SK-N-SH treated with all-trans-retinoic acid at 6 μM for 48 hours (cell line): ENCODE measurements around the gene MTUS2.

ENCODE experiments used
- GLIS3 ChIP-seq: fragments of 250-450 bp; sonication (Bioruptor Pico); IDR thresholded peaks from 2 replicates; pipeline ENCODE4 v1.5.0; 2020; ENCODE audit warnings: mild to moderate bottlenecking, moderate library complexity
- RARB ChIP-seq: fragments of 250-450 bp; sonication (Bioruptor Pico); IDR thresholded peaks from 2 replicates; pipeline ENCODE4 v1.8.0; 2021; ENCODE audit warnings: mild to moderate bottlenecking, moderate library complexity
- TOX ChIP-seq: fragments of 250-450 bp; sonication (Bioruptor Pico); IDR thresholded peaks from 2 replicates; pipeline ENCODE4 v1.8.0; 2021; ENCODE audit warnings: mild to moderate bottlenecking, moderate library complexity, borderline replicate concordance
- ZNF565 ChIP-seq: fragments of 450-650 bp; formaldehyde crosslinking; conservative IDR thresholded peaks from 2 replicates; pipeline ENCODE4 v1.5.0; 2020; ENCODE audit warnings: low read depth, mild to moderate bottlenecking, moderate library complexity
- ZNF70 ChIP-seq: fragments of 450-650 bp; formaldehyde crosslinking; IDR thresholded peaks from 2 replicates; pipeline ENCODE4 v1.5.0; 2020; ENCODE audit warnings: mild to moderate bottlenecking, moderate library complexity
- TF ChIP-seq, protein P1 (sequence below): fragments of 250-450 bp; sonication (Bioruptor Pico); IDR thresholded peaks from 2 replicates; pipeline ENCODE4 v1.5.1; 2020; ENCODE audit warnings: low read depth, mild to moderate bottlenecking, moderate library complexity
- TF ChIP-seq, protein P2 (sequence below): fragments of 250-450 bp; sonication (Bioruptor Pico); IDR thresholded peaks from 2 replicates; pipeline ENCODE4 v1.8.0; 2021; ENCODE audit warnings: low read depth, mild to moderate bottlenecking, moderate library complexity, borderline replicate concordance

GRCh38 chr13:29020314-29020713, 200.2 kb downstream of the MTUS2 start:
- TF ChIP-seq GLIS3, result no peak
- TF ChIP-seq, protein P1, sequence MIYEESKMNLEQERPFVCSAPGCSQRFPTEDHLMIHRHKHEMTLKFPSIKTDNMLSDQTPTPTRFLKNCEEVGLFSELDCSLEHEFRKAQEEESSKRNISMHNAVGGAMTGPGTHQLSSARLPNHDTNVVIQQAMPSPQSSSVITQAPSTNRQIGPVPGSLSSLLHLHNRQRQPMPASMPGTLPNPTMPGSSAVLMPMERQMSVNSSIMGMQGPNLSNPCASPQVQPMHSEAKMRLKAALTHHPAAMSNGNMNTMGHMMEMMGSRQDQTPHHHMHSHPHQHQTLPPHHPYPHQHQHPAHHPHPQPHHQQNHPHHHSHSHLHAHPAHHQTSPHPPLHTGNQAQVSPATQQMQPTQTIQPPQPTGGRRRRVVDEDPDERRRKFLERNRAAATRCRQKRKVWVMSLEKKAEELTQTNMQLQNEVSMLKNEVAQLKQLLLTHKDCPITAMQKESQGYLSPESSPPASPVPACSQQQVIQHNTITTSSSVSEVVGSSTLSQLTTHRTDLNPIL, result no peak
- no peak for TF ChIP-seq ZNF70 (CRISPR knock-in tag)
- TF ChIP-seq, protein P2, sequence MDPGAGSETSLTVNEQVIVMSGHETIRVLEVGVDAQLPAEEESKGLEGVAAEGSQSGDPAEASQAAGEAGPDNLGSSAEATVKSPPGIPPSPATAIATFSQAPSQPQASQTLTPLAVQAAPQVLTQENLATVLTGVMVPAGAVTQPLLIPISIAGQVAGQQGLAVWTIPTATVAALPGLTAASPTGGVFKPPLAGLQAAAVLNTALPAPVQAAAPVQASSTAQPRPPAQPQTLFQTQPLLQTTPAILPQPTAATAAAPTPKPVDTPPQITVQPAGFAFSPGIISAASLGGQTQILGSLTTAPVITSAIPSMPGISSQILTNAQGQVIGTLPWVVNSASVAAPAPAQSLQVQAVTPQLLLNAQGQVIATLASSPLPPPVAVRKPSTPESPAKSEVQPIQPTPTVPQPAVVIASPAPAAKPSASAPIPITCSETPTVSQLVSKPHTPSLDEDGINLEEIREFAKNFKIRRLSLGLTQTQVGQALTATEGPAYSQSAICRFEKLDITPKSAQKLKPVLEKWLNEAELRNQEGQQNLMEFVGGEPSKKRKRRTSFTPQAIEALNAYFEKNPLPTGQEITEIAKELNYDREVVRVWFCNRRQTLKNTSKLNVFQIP (CRISPR knock-in tag), result no peak
- TF ChIP-seq RARB (CRISPR knock-in tag), result no peak
- no peak for TF ChIP-seq ZNF565 (CRISPR knock-in tag)
- no peak for TF ChIP-seq TOX
